ENCODE results near the gene HSFX4. TPM values are rescaled to one million over a fixed set of nuclear protein-coding genes. Genes with fewer than 3 reads are reported as not detected.
A peak's percentile ranks its signal among the peaks of the same experiment; 100 is the strongest.
"Not testable (repeated sequence)": the region's sequence is repeated elsewhere in the genome, so short reads cannot be mapped to it uniquely, and the experiment has no call there.

Gene HSFX4
- total and polyA plus RNA-seq, 2 of the 13 experiments (the other 11 are each of a cell fraction or from before 2014, with no cell fraction given), result not detected

DNA sequence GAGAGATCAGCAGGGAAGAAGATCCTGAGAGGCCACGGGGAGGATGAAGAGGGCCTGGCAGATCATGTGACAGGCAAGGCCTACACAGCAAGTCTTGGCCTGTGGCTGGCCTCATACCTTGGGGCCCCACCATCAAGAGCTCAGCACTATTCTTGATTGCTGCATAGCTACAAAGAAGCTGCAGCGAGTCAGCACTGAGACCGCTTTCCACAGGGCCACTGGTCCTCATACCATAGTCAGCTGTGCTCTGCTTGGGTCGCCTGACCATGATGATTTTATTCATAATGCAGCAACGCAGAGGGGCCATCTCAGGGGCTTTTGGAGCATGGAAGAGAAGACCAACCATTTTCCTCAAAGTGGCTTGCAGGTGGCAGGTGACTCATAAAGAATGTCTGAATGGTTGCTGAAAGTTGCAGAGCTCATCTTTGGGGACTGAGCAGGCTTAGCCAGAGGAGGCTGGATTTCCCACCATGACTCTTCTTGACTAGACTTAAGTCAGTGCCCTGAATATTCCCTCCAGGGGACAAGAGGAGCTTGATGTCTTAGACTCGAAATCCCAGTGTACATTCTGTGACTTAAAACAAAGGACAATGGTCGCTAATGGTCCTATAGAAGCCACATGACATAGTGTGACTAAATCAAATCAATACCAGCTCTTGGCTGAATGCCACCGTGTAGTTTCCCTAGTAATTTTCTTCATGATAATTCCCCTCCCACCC is 2.0 kb upstream of the HSFX4 start:
- CTCF ChIA-PET (ENCODE audit: low intra/inter-chr PET ratio, low total read pairs); H3K79me2 ChIP-seq (ENCODE audit: insufficient read depth, low read length); H4K20me1 ChIP-seq (ENCODE audit: insufficient read depth, low read length); H3K9me3 ChIP-seq (ENCODE audit: low read length); H3K4me2 ChIP-seq (ENCODE audit: low read depth, low read length); H3K9ac ChIP-seq (ENCODE audit: insufficient read depth, low read depth, low read length); H3K27me3 ChIP-seq (ENCODE audit: control insufficient read depth in 1 of 2, insufficient read depth in 2 of 2, low read length in 2 of 2); in situ Hi-C loops (cut with HindIII; ENCODE audit: extremely low pct_ligation_motif_present, low pct_unique_long_range_greater_than_20kb); H3K36me3 ChIP-seq (replicated peaks in 1 of 2; ENCODE audit: control insufficient read depth in 1 of 2, insufficient read depth in 2 of 2, low read length in 2 of 2); FAIRE-seq; H3K4me3 ChIP-seq (replicated peaks in 1 of 3; ENCODE audit: insufficient read depth in 1 of 3, low read depth in 2 of 3, low read length in 3 of 3); H2AFZ ChIP-seq (ENCODE audit: low read length); ATAC-seq; BruUV-seq (replicated peaks); H3K4me1 ChIP-seq (ENCODE audit: insufficient read depth, low read length); DNase-seq (ENCODE audit: low spot score); intact Hi-C loops (cut with micrococcal nuclease; ENCODE audit: unreplicated experiment); POLR2A ChIA-PET; H3K27ac ChIP-seq (ENCODE audit: extremely low read length, insufficient read depth, low read length): not testable (repeated sequence)
- WGBS (ENCODE audit: low lambda C conversion rate), result no CpG with 5 or more reads among the region's 8 CpGs

- H3K27me3 ChIP-seq (ENCODE audit: control insufficient read depth in 1 of 2, insufficient read depth in 2 of 2, low read length in 2 of 2); BruUV-seq (replicated peaks); DNase-seq (ENCODE audit: low spot score); H2AFZ ChIP-seq (ENCODE audit: low read length); H3K9me3 ChIP-seq (ENCODE audit: low read length); FAIRE-seq; H3K27ac ChIP-seq (ENCODE audit: extremely low read length, insufficient read depth, low read length); H3K36me3 ChIP-seq (replicated peaks in 1 of 2; ENCODE audit: control insufficient read depth in 1 of 2, insufficient read depth in 2 of 2, low read length in 2 of 2); H3K4me1 ChIP-seq (ENCODE audit: insufficient read depth, low read length); H3K9ac ChIP-seq (ENCODE audit: insufficient read depth, low read depth, low read length); POLR2A ChIA-PET; in situ Hi-C loops (cut with HindIII; ENCODE audit: extremely low pct_ligation_motif_present, low pct_unique_long_range_greater_than_20kb); H3K4me3 ChIP-seq (replicated peaks in 1 of 3; ENCODE audit: insufficient read depth in 1 of 3, low read depth in 2 of 3, low read length in 3 of 3); H3K4me2 ChIP-seq (ENCODE audit: low read depth, low read length); intact Hi-C loops (cut with micrococcal nuclease; ENCODE audit: unreplicated experiment); H4K20me1 ChIP-seq (ENCODE audit: insufficient read depth, low read length); CTCF ChIA-PET (ENCODE audit: low intra/inter-chr PET ratio, low total read pairs); ATAC-seq; H3K79me2 ChIP-seq (ENCODE audit: insufficient read depth, low read length): not testable (repeated sequence)
- no CpG with 5 or more reads among the region's 1 CpG for WGBS (ENCODE audit: low lambda C conversion rate)
Observed at GRCh38 chrX:149927964-149928258, 1.5 kb upstream of the HSFX4 start.

DNA sequence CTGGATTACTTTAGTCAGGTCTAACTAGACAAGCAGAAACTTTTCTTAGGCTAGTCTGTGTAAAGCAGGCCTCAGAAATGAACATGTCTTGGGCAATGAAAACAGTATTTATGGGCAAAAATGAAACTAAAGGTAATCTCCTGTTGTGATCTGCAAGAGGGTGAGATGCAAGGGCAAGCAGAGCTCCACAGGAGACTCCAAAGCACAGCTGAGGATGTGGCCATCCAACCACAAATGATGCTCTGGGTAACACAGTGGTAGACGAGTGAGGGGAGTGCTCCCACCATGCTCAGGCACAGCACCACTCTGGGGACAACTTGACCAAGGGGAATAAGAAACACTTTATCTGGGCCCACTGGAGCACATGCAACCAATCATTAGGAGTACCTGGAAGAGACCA is 738 bp upstream of the HSFX4 start:
- DNase-seq (ENCODE audit: low spot score); H3K9ac ChIP-seq (ENCODE audit: insufficient read depth, low read depth, low read length); H4K20me1 ChIP-seq (ENCODE audit: insufficient read depth, low read length); H3K4me2 ChIP-seq (ENCODE audit: low read depth, low read length); H3K9me3 ChIP-seq (ENCODE audit: low read length); in situ Hi-C loops (cut with HindIII; ENCODE audit: extremely low pct_ligation_motif_present, low pct_unique_long_range_greater_than_20kb); BruUV-seq (replicated peaks); intact Hi-C loops (cut with micrococcal nuclease; ENCODE audit: unreplicated experiment); H2AFZ ChIP-seq (ENCODE audit: low read length); H3K4me1 ChIP-seq (ENCODE audit: insufficient read depth, low read length); H3K27ac ChIP-seq (ENCODE audit: extremely low read length, insufficient read depth, low read length); CTCF ChIA-PET (ENCODE audit: low intra/inter-chr PET ratio, low total read pairs); H3K36me3 ChIP-seq (replicated peaks in 1 of 2; ENCODE audit: control insufficient read depth in 1 of 2, insufficient read depth in 2 of 2, low read length in 2 of 2); POLR2A ChIA-PET; H3K79me2 ChIP-seq (ENCODE audit: insufficient read depth, low read length); H3K4me3 ChIP-seq (replicated peaks in 1 of 3; ENCODE audit: insufficient read depth in 1 of 3, low read depth in 2 of 3, low read length in 3 of 3); ATAC-seq; H3K27me3 ChIP-seq (ENCODE audit: control insufficient read depth in 1 of 2, insufficient read depth in 2 of 2, low read length in 2 of 2): not testable (repeated sequence)
- peak; percentile 69 for FAIRE-seq
- WGBS (ENCODE audit: low lambda C conversion rate), result no CpG with 5 or more reads among the region's 1 CpG

GRCh38 chrX:149931355-149931754 is 2.0 kb downstream of the HSFX4 start:
- H3K4me3 ChIP-seq (replicated peaks in 1 of 3; ENCODE audit: insufficient read depth in 1 of 3, low read depth in 2 of 3, low read length in 3 of 3); H3K27me3 ChIP-seq (ENCODE audit: control insufficient read depth in 1 of 2, insufficient read depth in 2 of 2, low read length in 2 of 2); CTCF ChIA-PET (ENCODE audit: low intra/inter-chr PET ratio, low total read pairs); FAIRE-seq; intact Hi-C loops (cut with micrococcal nuclease; ENCODE audit: unreplicated experiment); POLR2A ChIA-PET; BruUV-seq (replicated peaks); H3K36me3 ChIP-seq (replicated peaks in 1 of 2; ENCODE audit: control insufficient read depth in 1 of 2, insufficient read depth in 2 of 2, low read length in 2 of 2); in situ Hi-C loops (cut with HindIII; ENCODE audit: extremely low pct_ligation_motif_present, low pct_unique_long_range_greater_than_20kb); DNase-seq (ENCODE audit: low spot score); ATAC-seq; H3K9me3 ChIP-seq (ENCODE audit: low read length); H3K4me2 ChIP-seq (ENCODE audit: low read depth, low read length); H3K79me2 ChIP-seq (ENCODE audit: insufficient read depth, low read length); H2AFZ ChIP-seq (ENCODE audit: low read length); H3K27ac ChIP-seq (ENCODE audit: extremely low read length, insufficient read depth, low read length); H3K9ac ChIP-seq (ENCODE audit: insufficient read depth, low read depth, low read length); H3K4me1 ChIP-seq (ENCODE audit: insufficient read depth, low read length); H4K20me1 ChIP-seq (ENCODE audit: insufficient read depth, low read length): not testable (repeated sequence)
- WGBS (ENCODE audit: low lambda C conversion rate), result no CpG with 5 or more reads among the region's 4 CpGs

All from HepG2 (cell line).